PC-3 (cell line): ENCODE results near the gene ASCC3.

Experiments used
- EZH2 ChIP-seq: fragments of 300-600 bp; sonication (generic); IDR thresholded peaks from one replicate; pipeline ENCODE4 v1.6.1; 2017; ENCODE audit warnings: antibody characterized with exemption, mild to moderate bottlenecking, low read length; ENCODE audit not compliant: unreplicated experiment
- TF ChIP-seq, protein P1 (sequence below): fragments of 300-600 bp; sonication (generic); conservative IDR thresholded peaks from 2 replicates; pipeline ENCODE4 v1.5.1; 2017; ENCODE audit warnings: antibody characterized with exemption, low read depth, mild to moderate bottlenecking, low read length

GRCh38 chr6:100626721-100627120 lies 254.4 kb downstream of the ASCC3 start:
- TF ChIP-seq, protein P1, sequence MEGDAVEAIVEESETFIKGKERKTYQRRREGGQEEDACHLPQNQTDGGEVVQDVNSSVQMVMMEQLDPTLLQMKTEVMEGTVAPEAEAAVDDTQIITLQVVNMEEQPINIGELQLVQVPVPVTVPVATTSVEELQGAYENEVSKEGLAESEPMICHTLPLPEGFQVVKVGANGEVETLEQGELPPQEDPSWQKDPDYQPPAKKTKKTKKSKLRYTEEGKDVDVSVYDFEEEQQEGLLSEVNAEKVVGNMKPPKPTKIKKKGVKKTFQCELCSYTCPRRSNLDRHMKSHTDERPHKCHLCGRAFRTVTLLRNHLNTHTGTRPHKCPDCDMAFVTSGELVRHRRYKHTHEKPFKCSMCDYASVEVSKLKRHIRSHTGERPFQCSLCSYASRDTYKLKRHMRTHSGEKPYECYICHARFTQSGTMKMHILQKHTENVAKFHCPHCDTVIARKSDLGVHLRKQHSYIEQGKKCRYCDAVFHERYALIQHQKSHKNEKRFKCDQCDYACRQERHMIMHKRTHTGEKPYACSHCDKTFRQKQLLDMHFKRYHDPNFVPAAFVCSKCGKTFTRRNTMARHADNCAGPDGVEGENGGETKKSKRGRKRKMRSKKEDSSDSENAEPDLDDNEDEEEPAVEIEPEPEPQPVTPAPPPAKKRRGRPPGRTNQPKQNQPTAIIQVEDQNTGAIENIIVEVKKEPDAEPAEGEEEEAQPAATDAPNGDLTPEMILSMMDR = no peak
- TF ChIP-seq EZH2 = no peak
